NT2/D1 (cell line): Measurements from ENCODE around the gene ZDHHC11.

Source experiments
- SUZ12 ChIP-seq: IDR thresholded peaks from 2 replicates; pipeline ENCODE4 v1.6.1; 2011; ENCODE audit not compliant: insufficient read length, insufficient read depth; ENCODE audit errors: extremely low read depth
- ZNF274 ChIP-seq: IDR thresholded peaks from 2 replicates; pipeline ENCODE4 v1.6.1; 2011; ENCODE audit warnings: mild to moderate bottlenecking, low read depth, low read length

DNA sequence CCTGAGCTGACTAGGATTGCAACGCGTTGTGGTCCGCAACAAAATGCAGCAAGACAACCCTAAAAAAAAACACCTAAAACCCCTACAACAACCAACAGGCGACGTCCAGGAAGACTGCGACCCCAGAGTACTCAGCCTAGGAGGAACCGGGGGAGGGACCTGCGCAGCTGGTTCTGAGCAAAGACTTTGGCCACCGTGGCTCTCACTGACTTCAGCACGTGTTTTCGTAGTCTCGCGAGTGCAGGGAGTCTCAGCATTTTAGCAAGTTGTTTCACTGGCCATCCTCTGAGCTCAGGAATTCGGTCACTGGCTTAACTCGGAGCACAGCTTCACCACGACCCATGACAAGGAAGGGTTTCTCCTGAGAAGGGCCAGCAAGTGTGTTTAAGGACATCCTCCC lies 8.6 kb upstream of the ZDHHC11 start:
- no peak for TF ChIP-seq ZNF274
- no peak for TF ChIP-seq SUZ12
